ENCODE data around the gene SLC35D3. TPM values are rescaled to one million over a fixed set of nuclear protein-coding genes. Genes with fewer than 3 reads are reported as not detected.
"Not testable (repeated sequence)": the region's sequence is repeated elsewhere in the genome, so short reads cannot be mapped to it uniquely, and the experiment has no call there.

Gene SLC35D3
- total RNA-seq, 2 experiments from 2014 or later: not detected

- ChIA-PET POLR2A (no interaction called here), CTCF (interaction anchor here (0.6 to 1.5 kb wide), 2 partner anchors 22 to 302 kb away, joined by 3 to 4 read pairs; no protein-coding TSS in a partner anchor)
- ATAC-seq (no peak), DNase-seq (no peak)
- H3K4me1 Mint-ChIP-seq: peaks cover 18% of the 10 kb centered on the region
- no peak overlapping the region for H3K27ac Mint-ChIP-seq
- H3K9me3 Mint-ChIP-seq (ENCODE audit: low read depth): no peaks in the 10 kb centered on the region
- intact Hi-C loops (cut with DNase I, micrococcal nuclease): loop anchor here (5.0 to 10.0 kb wide), 2 partner anchors 79 to 573 kb away; no protein-coding TSS in a partner anchor
- H3K27me3 Mint-ChIP-seq: peaks cover 45% of the 10 kb centered on the region
- peak overlapping the region; percentile 47 for H3K4me3 Mint-ChIP-seq
- no peaks in the 10 kb centered on the region for H3K36me3 Mint-ChIP-seq (ENCODE audit: low read depth)
Observed at GRCh38 chr6:136923954-136924673, 2.0 kb downstream of the SLC35D3 start.

- Mint-ChIP-seq H3K27ac (no peak overlapping the region), H3K36me3 (ENCODE audit: low read depth) (no peaks in the 10 kb centered on the region), H3K27me3 (peaks cover 33% of the 10 kb centered on the region), H3K4me1 (peaks cover 9% of the 10 kb centered on the region), H3K9me3 (ENCODE audit: low read depth) (no peaks in the 10 kb centered on the region), H3K4me3 (no peak overlapping the region)
- ATAC-seq (no peak), DNase-seq (no peak)
- ChIA-PET POLR2A (interaction anchor here (0.7 kb wide), 1 partner anchor 84 kb away, joined by 3 read pairs; no protein-coding TSS in a partner anchor), CTCF (no interaction called here)
- intact Hi-C loops (cut with DNase I, micrococcal nuclease): loop anchor here (2.0 to 10.0 kb wide), 4 partner anchors 79 to 284 kb away; no protein-coding TSS in a partner anchor
Observed at GRCh38 chr6:136926383-136926782, 4.3 kb downstream of the SLC35D3 start.

- Mint-ChIP-seq H3K4me3 (no peak overlapping the region), H3K27me3 (peaks cover 33% of the 10 kb centered on the region), H3K4me1 (peaks cover 9% of the 10 kb centered on the region), H3K9me3 (ENCODE audit: low read depth) (no peaks in the 10 kb centered on the region), H3K27ac (no peak overlapping the region), H3K36me3 (ENCODE audit: low read depth) (no peaks in the 10 kb centered on the region)
- ChIA-PET CTCF (interaction anchor here (0.6 kb wide), 1 partner anchor 882 kb away, joined by 3 read pairs; no protein-coding TSS in a partner anchor), POLR2A (no interaction called here)
- DNase-seq: peak; percentile 50
- peak; percentile 63 for ATAC-seq
- intact Hi-C loops (cut with DNase I, micrococcal nuclease): loop anchor here (1.0 to 10.0 kb wide), 5 partner anchors 80 to 319 kb away; no protein-coding TSS in a partner anchor
Observed at GRCh38 chr6:136927292-136927691, 5.2 kb downstream of the SLC35D3 start.

- Mint-ChIP-seq H3K4me1 (no peaks in the 10 kb centered on the region), H3K27me3 (peaks cover 33% of the 10 kb centered on the region), H3K36me3 (ENCODE audit: low read depth) (no peaks in the 10 kb centered on the region), H3K27ac (no peak overlapping the region), H3K4me3 (no peak overlapping the region), H3K9me3 (ENCODE audit: low read depth) (no peaks in the 10 kb centered on the region)
- POLR2A ChIA-PET: no interaction called here
- intact Hi-C loops (cut with DNase I, micrococcal nuclease): no loop called here
- ATAC-seq: no peak
- no peak for DNase-seq
- CTCF ChIA-PET: interaction anchor here (1.5 to 1.6 kb wide), 2 partner anchors 11 kb away, joined by 4 read pairs; no protein-coding TSS in a partner anchor
Observed at GRCh38 chr6:136930528-136930927, 8.4 kb downstream of the SLC35D3 start.

- no peak for DNase-seq
- Mint-ChIP-seq H3K27me3 (peaks cover 35% of the 10 kb centered on the region), H3K4me1 (no peaks in the 10 kb centered on the region), H3K9me3 (ENCODE audit: low read depth) (no peaks in the 10 kb centered on the region), H3K36me3 (ENCODE audit: low read depth) (no peaks in the 10 kb centered on the region), H3K27ac (no peak overlapping the region), H3K4me3 (no peak overlapping the region)
- intact Hi-C loops (cut with DNase I, micrococcal nuclease): no loop called here
- ChIA-PET POLR2A (no interaction called here), CTCF (interaction anchor here (0.6 kb wide), 1 partner anchor 116 kb away, joined by 3 read pairs; no protein-coding TSS in a partner anchor)
- no peak for ATAC-seq
Observed at GRCh38 chr6:136932599-136932998, 10.5 kb downstream of the SLC35D3 start.

GRCh38 chr6:136945072-136945471 lies 23.0 kb downstream of the SLC35D3 start:
- peak; percentile 77 for ATAC-seq
- no peaks in the 10 kb centered on the region for H3K36me3 Mint-ChIP-seq (ENCODE audit: low read depth)
- H3K9me3 Mint-ChIP-seq (ENCODE audit: low read depth): peaks cover 6% of the 10 kb centered on the region
- DNase-seq: no peak
- no peak overlapping the region for H3K27ac Mint-ChIP-seq
- POLR2A ChIA-PET: no interaction called here
- peaks cover 15% of the 10 kb centered on the region for H3K27me3 Mint-ChIP-seq
- CTCF ChIA-PET: interaction anchor here (0.6 to 0.7 kb wide), 2 partner anchors 156 to 414 kb away, joined by 3 read pairs; no protein-coding TSS in a partner anchor
- intact Hi-C loops (cut with DNase I, micrococcal nuclease): loop anchor here in 1 of 2 experiments (1.0 kb wide), 1 partner anchor 123 kb away; the partner anchor contains the start of gene PEX7
- no peak overlapping the region for H3K4me3 Mint-ChIP-seq
- peaks cover 3% of the 10 kb centered on the region for H3K4me1 Mint-ChIP-seq

- H3K36me3 Mint-ChIP-seq (ENCODE audit: low read depth): no peaks in the 10 kb centered on the region
- DNase-seq: peak; percentile 14
- H3K4me3 Mint-ChIP-seq: no peak overlapping the region
- ChIA-PET CTCF (interaction anchor here (0.6 to 0.7 kb wide), 2 partner anchors 157 to 413 kb away, joined by 3 read pairs; no protein-coding TSS in a partner anchor), POLR2A (no interaction called here)
- H3K27me3 Mint-ChIP-seq: peaks cover 15% of the 10 kb centered on the region
- peak; percentile 80 for ATAC-seq
- H3K9me3 Mint-ChIP-seq (ENCODE audit: low read depth): peaks cover 6% of the 10 kb centered on the region
- H3K27ac Mint-ChIP-seq: no peak overlapping the region
- H3K4me1 Mint-ChIP-seq: peaks cover 3% of the 10 kb centered on the region
- intact Hi-C loops (cut with DNase I, micrococcal nuclease): loop anchor here in 1 of 2 experiments (1.0 kb wide), 1 partner anchor 123 kb away; the partner anchor contains the start of gene PEX7
Observed at GRCh38 chr6:136945711-136946121, 23.6 kb downstream of the SLC35D3 start.

- H3K4me3 Mint-ChIP-seq: no peak overlapping the region
- H3K27me3 Mint-ChIP-seq: peaks cover 15% of the 10 kb centered on the region
- DNase-seq (no peak), ATAC-seq (no peak)
- intact Hi-C loops (cut with DNase I, micrococcal nuclease): no loop called here
- ChIA-PET CTCF (no interaction called here), POLR2A (no interaction called here)
- no peak overlapping the region for H3K27ac Mint-ChIP-seq
- no peaks in the 10 kb centered on the region for H3K36me3 Mint-ChIP-seq (ENCODE audit: low read depth)
- H3K4me1 Mint-ChIP-seq: no peaks in the 10 kb centered on the region
- no peaks in the 10 kb centered on the region for H3K9me3 Mint-ChIP-seq (ENCODE audit: low read depth)
Observed at GRCh38 chr6:136947037-136947436, 24.9 kb downstream of the SLC35D3 start.

- H3K4me1 Mint-ChIP-seq; POLR2A ChIA-PET; DNase-seq; intact Hi-C loops (cut with DNase I, micrococcal nuclease); CTCF ChIA-PET; H3K9me3 Mint-ChIP-seq (ENCODE audit: low read depth); H3K27me3 Mint-ChIP-seq; H3K4me3 Mint-ChIP-seq; H3K27ac Mint-ChIP-seq; H3K36me3 Mint-ChIP-seq (ENCODE audit: low read depth); ATAC-seq: not testable (repeated sequence)
Observed at GRCh38 chr6:136949957-136950356, 27.9 kb downstream of the SLC35D3 start.

- ChIA-PET CTCF (interaction anchor here (1.0 kb wide), 1 partner anchor 177 kb away, joined by 3 read pairs; no protein-coding TSS in a partner anchor), POLR2A (no interaction called here)
- peaks cover 12% of the 10 kb centered on the region for H3K27me3 Mint-ChIP-seq
- no peak for DNase-seq
- ATAC-seq: no peak
- intact Hi-C loops (cut with DNase I, micrococcal nuclease): no loop called here
- H3K9me3 Mint-ChIP-seq (ENCODE audit: low read depth): no peaks in the 10 kb centered on the region
- H3K4me3 Mint-ChIP-seq: no peak overlapping the region
- no peaks in the 10 kb centered on the region for H3K4me1 Mint-ChIP-seq
- no peak overlapping the region for H3K27ac Mint-ChIP-seq
- H3K36me3 Mint-ChIP-seq (ENCODE audit: low read depth): no peaks in the 10 kb centered on the region
Observed at GRCh38 chr6:136950436-136951126, 28.5 kb downstream of the SLC35D3 start.

GRCh38 chr6:136952714-136953260 lies 30.7 kb downstream of the SLC35D3 start:
- H3K4me1 Mint-ChIP-seq: peaks cover 5% of the 10 kb centered on the region
- POLR2A ChIA-PET: no interaction called here
- H3K4me3 Mint-ChIP-seq: no peak overlapping the region
- H3K27ac Mint-ChIP-seq: no peak overlapping the region
- H3K27me3 Mint-ChIP-seq: peaks cover 9% of the 10 kb centered on the region
- no peak for DNase-seq
- no peak for ATAC-seq
- no peaks in the 10 kb centered on the region for H3K9me3 Mint-ChIP-seq (ENCODE audit: low read depth)
- no peaks in the 10 kb centered on the region for H3K36me3 Mint-ChIP-seq (ENCODE audit: low read depth)
- CTCF ChIA-PET: interaction anchor here (0.6 kb wide), 1 partner anchor 52 kb away, joined by 3 read pairs; no protein-coding TSS in a partner anchor
- intact Hi-C loops (cut with DNase I, micrococcal nuclease): no loop called here
